ENCODE measurements around the gene PRPSAP1.
A peak's percentile ranks its signal among the peaks of the same experiment; 100 is the strongest.

PRPSAP1 gene, protein sequence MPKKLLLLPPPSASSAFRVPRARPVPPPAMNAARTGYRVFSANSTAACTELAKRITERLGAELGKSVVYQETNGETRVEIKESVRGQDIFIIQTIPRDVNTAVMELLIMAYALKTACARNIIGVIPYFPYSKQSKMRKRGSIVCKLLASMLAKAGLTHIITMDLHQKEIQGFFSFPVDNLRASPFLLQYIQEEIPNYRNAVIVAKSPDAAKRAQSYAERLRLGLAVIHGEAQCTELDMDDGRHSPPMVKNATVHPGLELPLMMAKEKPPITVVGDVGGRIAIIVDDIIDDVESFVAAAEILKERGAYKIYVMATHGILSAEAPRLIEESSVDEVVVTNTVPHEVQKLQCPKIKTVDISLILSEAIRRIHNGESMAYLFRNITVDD

GRCh38 chr17:76353599-76354316 lies at the start of gene PRPSAP1:
TSS of gene PRPSAP1 (minus strand) at chr17:76353916. CDS start at chr17:76353703, 213 bp downstream.
- peak; percentile 39 for DNase-seq

DNA sequence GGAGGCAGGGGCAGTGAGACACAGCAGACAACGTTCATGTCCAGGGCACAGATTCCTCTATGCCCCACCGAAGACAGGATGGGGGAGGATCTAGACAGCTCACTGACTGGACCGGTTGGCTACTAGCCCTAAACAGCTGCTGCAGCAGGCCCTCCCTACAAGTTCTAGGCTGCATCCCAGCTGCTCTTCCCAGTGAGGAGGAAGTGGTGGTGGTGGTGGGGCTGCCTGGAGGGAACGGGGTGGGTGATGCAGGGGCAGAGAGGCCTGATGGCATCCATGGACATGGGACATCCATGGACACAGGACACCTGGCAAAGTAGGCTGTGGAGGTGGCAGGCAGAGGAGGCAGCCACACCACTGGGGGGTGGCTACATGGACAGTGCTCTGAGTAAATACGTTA lies 49.0 kb upstream of the PRPSAP1 start:
- no peak for DNase-seq

DNA sequence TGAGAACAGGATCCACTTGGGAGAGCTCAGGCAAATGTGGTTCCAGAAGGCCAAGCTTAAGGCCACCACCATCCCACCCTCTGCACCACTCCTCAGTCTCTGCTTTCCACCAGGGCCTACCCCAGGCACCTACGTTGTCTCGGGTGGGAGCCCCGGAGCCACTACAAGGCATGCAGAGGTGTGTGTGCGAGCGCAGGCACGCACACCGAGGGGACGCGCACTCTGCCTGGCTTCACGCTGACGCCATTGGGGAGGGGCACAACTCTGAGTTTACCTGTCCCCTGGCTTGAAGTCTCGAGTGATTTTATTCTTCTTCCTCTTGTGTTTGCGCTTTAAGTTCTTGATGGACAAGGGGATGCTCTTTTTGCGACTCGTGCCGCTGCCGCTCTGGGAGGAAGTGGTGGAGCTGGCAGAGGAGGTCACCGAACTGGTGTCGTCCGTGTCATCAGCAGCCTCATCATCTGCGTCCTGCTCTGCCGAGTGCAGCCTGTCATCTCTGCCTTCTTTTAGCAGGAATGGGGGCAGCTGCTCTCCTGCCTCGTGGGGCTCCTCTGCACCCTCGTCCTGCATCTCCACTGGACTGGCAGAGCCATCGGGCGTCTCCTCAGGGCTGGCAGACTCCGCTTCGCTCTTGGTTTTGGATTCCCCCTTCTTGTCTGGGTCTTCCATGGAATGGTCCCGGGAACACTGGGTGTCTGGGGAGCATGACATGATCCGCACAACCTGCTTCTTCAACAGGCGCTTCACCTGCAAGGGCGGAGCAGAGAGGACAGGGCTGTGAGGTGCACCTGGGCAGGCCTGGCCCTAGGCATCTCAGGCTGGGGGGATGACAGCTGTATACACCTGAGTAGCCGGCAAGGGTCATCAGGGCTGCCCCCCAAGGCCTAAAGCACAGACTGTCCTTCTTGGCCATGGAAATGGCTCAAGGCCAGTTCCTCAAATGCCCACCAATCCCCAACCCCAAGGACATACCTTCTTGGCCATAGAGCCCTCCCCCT lies 45.8 kb upstream of the PRPSAP1 start:
- no peak for DNase-seq

DNA sequence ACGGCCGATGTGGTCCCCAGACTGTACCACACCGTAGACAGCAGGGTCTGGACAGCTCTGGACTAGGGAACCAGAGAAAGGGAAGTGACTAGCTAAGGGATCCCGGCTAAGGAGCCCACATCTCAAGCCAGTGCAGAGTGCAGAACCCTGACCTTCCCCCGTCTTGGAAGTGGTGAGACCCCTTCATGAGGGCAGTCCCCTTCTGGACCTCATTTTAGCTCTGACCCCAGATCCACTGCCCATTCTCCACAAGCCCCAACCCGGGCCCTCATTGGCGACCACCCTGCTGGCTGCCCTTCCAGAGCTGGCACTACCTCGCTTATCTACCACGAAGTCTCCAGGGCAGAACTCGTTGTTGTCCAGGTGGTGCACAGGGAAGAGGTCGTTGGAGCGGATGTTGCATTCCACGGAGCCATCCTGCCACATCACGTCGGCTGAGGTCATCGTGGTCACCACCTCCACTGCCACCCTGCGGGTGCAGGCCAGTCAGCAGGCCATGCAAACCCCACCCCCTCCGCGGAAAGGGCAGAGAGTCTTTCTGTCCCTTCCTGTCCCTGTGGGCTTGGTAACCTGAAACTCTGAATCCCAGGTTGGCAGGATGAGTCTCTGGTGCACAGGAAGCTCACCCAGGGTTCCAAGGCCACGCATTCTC lies 44.9 kb upstream of the PRPSAP1 start:
- no peak for DNase-seq

DNA sequence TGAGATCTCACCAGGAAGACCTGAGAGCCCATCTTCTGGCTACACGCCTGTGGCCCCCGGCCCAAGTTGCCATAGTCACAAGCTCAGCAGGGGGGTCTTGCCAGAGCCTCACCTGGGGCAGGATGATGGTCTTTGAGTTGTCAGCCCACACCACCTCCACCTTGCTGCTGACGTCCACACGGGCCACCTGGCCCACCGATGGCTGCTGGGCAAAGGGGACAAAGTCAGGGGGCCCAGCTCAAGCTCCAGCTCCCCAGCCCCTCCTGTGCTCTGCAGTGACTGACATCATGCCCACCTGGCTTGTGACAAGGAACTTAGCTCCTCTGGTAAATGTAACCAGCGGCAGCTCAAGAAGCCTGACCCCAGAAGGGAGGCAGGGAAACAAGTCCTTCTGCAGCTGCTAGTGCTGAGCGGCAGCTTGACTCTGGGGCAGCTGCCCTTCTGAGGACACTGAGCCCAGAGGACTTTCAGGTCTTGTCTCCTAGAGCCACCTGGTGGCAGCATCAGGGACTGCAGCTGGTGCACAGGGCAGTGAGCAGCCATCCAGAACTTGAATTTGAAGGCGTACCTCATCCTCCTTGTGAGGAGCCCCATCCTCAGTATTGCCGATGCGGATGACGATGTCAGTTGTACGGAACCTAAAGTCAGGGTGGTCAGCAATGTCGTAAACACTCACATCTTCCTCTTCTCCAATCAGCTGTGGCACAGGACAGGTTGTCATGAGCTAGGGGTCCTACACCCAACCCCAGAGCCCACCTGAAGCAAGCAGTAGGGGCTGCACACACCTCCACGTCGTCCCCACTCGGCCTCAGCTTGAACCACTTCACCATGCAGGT lies 44.2 kb upstream of the PRPSAP1 start:
- no peak for DNase-seq

GRCh38 chr17:76397184-76397583 lies 43.5 kb upstream of the PRPSAP1 start:
- DNase-seq: no peak

DNA sequence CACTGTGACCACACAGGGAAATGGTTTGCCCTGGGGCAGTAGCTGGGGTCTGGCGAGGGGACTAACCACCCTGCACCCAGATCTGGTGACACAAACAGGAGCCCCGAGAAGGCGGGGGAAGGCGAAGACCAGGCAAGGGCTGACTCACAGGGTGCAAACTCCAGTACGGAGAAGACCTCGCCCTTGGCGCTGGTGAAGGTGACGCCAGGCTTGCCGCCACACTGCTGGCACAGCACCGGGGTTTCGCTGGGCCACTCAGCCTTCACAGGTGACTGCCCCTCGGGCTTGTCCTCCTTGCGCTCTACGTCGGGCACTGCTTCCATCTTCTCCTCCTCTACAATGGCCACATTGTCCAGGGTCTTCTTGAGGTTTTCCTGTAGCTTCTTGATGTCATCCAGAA lies 42.3 kb upstream of the PRPSAP1 start:
- DNase-seq: no peak

GRCh38 chr17:76394166-76394565 lies 40.5 kb upstream of the PRPSAP1 start:
- DNase-seq: no peak

GRCh38 chr17:76391200-76391715 lies 37.5 kb upstream of the PRPSAP1 start:
- DNase-seq: no peak

- DNase-seq: no peak
Observed at GRCh38 chr17:76390003-76390421, 36.3 kb upstream of the PRPSAP1 start.

DNA sequence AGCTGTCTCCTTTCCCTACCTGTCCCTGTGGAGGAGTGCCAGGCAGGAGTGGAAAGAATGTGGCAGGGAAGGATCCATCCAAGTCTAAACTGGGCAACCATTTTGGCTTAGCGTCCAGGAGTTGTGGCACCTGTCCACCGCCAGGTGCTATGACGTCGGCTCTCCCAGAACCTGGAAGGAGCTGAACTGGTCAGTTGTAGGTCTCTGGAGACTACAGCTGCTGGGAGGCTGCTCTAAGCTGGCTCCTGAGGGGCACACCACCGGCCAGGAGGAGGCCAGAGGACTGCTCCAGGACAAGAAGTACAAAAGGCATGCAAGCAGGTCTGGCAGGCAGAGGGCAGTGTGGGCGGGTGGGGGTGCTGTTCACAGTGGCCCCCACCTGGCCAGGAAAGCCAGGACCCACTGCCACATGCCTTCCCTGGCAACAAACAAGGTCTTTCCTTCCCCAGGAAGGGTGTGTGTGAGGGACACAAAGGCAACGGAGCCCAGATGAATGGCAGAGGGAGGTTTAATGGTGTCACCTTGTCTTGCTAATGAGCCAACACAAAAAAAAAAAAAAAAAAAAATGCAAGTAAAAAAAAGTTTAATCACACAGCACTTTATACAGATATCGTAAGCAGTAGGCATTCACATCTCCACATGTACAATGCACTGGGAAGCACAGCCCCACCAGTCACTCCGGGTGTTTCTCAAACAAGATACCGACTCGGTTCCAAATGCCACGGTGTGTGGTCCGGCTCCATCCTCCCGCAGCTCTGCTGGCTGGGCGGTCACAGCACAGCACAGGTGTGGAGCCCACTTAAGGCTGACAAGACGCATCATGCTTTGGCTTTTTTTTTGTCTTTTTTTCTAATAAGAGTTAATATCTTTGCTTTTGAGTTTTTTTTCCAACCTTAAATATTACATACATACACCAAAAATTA lies 35.5 kb upstream of the PRPSAP1 start:
- no peak for DNase-seq

- no peak for DNase-seq
Observed at GRCh38 chr17:76386966-76387765, 33.5 kb upstream of the PRPSAP1 start.

DNA sequence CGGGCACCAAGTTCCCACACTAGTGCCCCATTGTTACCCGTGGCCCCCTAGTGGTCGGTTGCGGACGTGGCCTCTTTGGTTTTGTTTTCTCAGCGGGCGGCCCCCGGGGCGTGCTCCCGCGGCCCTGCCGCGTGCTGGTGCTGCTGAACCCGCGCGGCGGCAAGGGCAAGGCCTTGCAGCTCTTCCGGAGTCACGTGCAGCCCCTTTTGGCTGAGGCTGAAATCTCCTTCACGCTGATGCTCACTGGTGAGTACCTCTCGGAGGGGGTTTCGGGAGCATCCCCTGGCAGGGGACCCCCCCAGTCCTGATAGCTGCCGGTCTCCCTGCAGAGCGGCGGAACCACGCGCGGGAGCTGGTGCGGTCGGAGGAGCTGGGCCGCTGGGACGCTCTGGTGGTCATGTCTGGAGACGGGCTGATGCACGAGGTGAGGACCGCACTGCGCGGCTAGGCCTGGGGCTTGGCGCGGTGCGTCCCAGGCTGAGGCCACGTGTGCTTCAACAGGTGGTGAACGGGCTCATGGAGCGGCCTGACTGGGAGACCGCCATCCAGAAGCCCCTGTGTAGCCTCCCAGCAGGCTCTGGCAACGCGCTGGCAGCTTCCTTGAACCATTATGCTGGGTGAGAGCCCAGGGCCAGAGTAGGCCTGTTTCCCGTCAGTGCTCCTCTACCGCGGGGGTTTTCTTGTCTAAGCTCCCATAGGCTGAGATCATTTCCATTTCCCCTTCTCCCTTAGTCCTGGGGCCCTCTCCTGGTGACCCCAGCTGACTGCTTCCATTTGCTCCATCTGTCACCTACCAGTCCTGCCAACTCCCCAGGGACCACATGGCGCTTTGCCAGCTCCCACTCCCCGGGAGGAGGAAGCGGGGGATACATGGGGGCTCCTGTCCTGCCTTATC lies 32.4 kb upstream of the PRPSAP1 start:
- no peak for DNase-seq

DNA sequence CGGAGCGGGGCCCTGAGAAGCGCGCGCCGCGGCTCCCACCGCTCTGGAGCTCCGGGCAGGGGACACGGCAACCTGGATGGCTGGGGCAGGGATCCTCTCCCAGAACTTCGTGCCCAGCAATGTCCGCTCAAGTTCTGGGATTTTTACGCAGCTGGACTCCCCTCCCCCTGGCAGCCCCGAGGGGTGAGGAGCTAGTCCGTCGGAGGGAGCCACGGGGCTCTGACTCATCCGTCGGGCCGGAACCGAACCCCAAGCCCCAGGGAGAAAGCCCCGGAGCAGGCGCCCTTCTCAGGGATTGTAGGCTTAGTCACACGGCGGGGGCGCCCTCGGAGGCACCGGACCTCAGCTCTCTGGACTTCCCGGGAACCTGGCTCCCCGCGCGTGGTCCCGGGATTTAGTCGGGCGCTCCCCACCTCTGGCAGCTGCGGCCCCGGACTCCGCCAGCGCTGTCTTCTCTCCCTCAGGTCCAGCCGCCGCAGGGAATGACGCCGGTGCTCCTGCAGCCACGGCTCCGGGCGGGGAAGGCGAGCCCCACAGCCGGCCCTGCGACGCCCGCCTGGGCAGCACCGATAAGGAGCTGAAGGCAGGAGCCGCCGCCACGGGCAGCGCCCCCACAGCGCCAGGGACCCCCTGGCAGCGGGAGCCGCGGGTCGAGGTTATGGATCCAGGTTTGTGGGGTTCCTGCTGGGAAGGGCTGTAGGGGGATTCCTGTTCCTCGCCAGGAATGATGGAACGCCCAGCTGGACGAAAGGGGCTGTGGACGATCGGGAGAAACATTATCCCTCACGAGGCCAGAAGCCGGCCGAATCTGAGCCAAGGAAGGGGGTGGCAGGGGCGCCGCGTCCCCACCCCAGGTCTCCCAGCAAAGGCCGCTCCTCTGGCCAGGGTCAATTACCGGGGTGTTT lies 31.5 kb upstream of the PRPSAP1 start:
- DNase-seq: no peak

GRCh38 chr17:76384222-76384986 lies 30.7 kb upstream of the PRPSAP1 start, which contains the start of gene SPHK1:
TSS of gene SPHK1 (plus strand) at chr17:76384609. CDS start at chr17:76385645, 1,036 bp downstream.
- DNase-seq: no peak

DNA sequence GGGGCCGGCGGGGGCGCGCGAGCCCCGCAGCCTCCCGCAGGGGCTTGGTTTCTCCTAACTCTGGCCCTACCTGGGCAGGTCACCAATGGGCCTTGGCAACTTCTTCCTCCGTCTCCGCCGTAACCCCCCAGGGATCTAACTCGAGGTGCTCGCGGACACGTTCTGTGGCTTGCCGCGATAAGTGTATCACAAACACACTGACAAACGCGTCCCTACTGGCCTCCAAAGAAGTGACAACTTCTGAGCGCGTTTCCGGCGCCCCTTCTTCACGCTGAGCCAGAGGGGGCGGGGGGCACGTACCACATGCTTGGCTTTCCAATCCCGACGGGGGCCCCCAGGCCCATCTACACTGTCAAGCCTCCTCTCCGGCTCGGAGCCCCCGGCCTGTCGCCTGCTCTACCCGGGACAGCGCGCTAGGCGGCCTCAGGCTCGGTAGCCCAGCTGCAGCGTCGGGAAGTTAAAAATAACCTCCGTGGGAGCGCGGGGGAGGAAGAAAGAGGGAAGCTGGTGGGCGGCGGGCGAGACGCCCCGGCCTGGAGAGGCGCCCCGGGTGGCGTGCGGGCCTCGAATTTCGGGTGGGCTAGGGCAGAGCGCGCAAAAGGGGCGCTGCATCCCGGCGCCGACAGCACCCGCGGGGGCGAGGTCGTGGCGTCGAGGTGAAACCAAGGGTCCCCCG lies 30.0 kb upstream of the PRPSAP1 start:
- no peak for DNase-seq
